Lung microvascular endothelial cell (primary cell): ENCODE data around the gene CTBP1. TPM values are rescaled to one million over a fixed set of nuclear protein-coding genes. Genes with fewer than 3 reads are reported as not detected.
A peak's percentile ranks its signal among the peaks of the same experiment; 100 is the strongest.

Experiments
- DNase-seq, 2 donors: peaks; one replicate each; pipeline versions ENCODE4 v3.0.0 to v3.0.0-alpha.2; 2010; ENCODE audit warnings: low read depth in 2 of 2
- total RNA-seq: library from RNA; depleted of rRNA; stranded (reverse); fragments of >200 nt; gene quantifications from 2 replicates; pipeline ENCODE4 v1.2.1, GENCODE V29; 2014

CTBP1 gene
- total RNA-seq, 1 donor from 2014 or later: 239 TPM

GRCh38 chr4:1225272-1226143, 23.4 kb downstream of the CTBP1 start:
- no peak for DNase-seq

GRCh38 chr4:1223841-1224809, 24.8 kb downstream of the CTBP1 start:
- no peak for DNase-seq

- DNase-seq: no peak
These were observed 25.8 kb downstream of the CTBP1 start for GRCh38 chr4:1222938-1223690.

GRCh38 chr4:1222036-1222789, 26.7 kb downstream of the CTBP1 start:
- DNase-seq: no peak

GRCh38 chr4:1221155-1221870, 27.6 kb downstream of the CTBP1 start:
- DNase-seq: no peak

- DNase-seq: no peak
These were observed 28.4 kb downstream of the CTBP1 start for GRCh38 chr4:1220566-1220965.

- DNase-seq: no peak
These were observed 29.4 kb downstream of the CTBP1 start for GRCh38 chr4:1219566-1219950.

GRCh38 chr4:1218634-1219565, 30.0 kb downstream of the CTBP1 start:
- no peak for DNase-seq

- DNase-seq: no peak
These were observed 31.6 kb downstream of the CTBP1 start for GRCh38 chr4:1217366-1217765.

GRCh38 chr4:1216869-1217294, 32.0 kb downstream of the CTBP1 start:
- peak; percentile 41 to 55 for DNase-seq

GRCh38 chr4:1216076-1216614, 32.8 kb downstream of the CTBP1 start:
- no peak for DNase-seq

GRCh38 chr4:1215141-1216075, 33.5 kb downstream of the CTBP1 start:
- DNase-seq: no peak

GRCh38 chr4:1214101-1215095, 34.5 kb downstream of the CTBP1 start:
- no peak for DNase-seq

GRCh38 chr4:1213336-1213995, 35.5 kb downstream of the CTBP1 start:
- DNase-seq: no peak

- no peak for DNase-seq
These were observed 36.2 kb downstream of the CTBP1 start for GRCh38 chr4:1212546-1213335.
